Hematopoietic multipotent progenitor cell treated with erythropoietin and hydrocortisone succinate and interleukin-3 and kit ligand, for 15 days (in vitro differentiated cells): ENCODE measurements around the gene CHGA.

ENCODE experiments used
- DNase-seq: peaks from one replicate; pipeline ENCODE4 v3.0.0-alpha.2; 2015; ENCODE audit warnings: low spot score

CHGA gene

DNA sequence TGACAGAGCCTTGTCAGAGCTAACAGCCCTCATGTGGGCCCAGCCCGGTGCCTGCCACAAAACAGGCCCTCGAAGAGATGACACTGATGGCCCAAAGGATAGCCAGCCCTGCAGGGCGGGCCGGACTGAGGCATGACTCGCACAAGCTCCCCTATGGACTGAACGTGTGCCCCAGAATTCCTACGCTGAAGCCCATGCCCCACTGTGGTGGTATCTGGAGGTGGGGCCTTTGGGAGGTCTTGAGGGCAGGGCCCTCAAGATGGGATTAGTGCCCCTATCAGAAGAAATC lies 38.6 kb downstream of the CHGA start:
- no peak for DNase-seq

DNA sequence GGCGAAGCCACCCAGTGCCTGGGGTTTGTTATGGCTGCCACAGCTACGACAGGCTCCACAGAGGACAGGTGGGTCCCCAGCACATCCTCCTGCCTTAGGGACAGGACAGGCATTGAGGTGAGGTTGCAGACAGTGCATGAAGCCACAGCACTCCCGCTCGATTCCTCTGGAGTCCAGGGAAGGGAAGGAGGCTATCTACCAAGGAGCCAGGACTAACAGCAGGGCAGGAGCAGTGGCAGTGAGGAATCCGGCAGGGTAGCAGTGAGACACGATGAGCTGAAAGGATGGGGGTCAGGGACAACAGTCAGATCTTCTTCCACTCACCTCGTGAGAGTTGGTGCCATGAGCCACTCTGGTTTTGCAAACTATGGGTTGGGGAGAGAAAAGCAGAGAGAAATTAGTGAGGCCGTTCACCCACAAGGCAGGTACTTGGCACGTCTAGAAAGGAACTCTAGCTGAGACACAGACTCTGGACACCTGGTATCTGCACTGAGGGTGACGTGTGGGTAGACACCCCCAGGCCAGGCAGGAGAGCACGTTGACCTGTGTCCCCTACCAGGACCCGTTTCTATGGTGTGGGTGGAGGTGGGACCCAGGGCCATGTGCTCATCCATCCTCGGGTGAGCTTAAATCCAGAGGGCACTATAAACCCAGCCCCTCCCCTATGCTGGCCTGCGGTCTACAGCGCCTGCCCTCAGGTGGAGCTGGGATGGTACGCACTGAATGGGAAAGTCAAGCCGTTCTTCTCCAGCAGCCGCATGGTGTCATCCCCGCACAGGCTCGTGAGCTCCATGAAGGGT lies 39.3 kb downstream of the CHGA start:
- DNase-seq: no peak

DNA sequence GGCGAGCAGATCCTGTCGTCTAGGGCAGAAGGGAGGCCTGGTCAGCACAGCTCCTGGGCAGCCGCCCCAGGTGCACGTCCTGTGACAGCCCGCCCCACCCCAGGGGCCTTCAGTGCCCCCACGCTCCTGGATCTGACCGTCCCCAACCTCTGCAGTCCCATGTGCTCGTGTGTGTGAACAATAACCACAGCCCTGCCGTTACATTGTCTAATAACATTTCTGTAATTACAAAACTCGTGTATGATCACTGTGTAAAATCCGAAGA lies 39.8 kb downstream of the CHGA start:
- no peak for DNase-seq

DNA sequence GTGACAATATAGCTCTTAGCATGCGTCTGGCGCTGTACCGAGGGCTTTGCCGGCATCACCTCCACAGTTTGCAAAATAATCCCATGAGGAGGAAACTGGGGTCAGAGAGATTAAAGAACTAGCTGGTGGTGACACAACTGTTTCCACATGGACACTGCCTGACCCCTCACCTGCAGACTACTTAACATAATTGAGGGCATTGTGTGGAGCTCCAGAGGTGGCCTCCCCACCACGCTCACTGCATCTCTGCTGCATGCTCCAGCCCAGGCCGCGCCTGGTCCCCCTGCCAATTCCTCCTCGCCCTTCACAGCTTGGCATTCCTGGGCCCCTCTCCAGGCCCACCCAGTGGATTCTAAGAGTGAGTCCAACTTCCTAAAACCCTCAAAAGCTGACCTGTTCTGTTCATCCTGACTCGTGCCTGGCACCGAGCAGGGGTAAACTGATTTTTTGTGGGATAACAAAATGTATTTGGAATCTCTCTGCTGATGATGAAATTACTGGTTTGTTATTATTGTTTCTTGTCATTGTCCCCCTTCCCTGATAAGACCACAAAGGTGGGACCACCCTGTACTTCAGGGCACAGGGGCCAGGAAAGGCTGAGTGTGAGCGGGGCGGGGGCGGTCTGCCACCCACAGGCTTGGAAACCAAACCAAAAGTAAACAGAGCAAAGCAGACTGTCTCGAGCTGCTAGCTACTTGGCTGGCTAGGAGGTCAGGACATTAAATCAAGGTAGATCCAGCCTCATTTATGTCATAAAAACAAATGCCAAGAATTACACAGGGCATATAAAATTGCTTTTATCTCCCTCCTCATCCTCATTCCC lies 40.6 kb downstream of the CHGA start:
- no peak for DNase-seq

DNA sequence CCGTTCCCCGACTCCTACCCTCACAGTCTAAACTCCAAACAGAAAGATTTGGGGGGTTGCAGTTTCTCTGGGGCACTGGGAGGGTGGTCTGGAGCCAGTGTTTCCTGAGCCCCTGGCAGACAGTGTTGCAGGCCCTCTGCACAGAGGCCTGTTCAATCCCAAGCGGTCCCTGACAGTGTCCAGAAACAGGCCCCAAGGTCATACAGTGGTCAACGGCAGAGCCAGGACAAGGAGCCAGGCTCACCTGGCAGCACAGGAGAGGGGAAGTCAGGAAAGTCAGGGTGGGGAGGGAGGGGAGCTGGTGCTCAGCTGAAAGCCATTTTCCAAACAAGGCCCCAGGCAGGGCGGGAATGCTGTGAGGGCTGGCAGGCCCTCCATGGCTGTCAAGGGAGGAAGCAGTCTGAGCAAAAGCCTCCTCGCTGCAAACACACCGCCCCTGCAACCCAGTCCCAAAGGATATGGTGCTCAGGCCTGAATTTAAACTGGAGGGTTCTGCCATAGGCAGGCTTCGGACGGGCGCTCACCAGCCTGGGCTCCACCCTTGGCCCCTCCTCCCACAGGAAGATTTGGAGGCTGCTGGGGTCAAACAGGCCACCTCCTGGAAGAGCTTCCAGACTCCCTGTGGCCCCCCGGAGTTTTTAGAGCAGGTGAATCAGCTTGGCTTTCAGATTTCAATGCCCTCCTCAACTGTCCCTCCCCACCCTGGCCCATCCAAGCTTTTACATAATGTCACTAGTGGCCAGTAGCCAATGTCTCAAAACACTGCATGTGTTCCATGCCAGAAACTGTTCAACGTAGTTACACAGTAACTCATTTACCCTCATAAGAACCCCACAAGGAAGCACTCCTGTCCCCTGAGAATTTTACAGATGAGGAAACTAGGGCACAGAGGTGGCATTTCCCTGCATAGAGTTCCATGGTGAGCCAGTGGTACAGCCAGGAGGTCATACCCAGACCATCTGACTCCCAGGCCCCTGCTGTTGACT lies 41.5 kb downstream of the CHGA start:
- no peak for DNase-seq

DNA sequence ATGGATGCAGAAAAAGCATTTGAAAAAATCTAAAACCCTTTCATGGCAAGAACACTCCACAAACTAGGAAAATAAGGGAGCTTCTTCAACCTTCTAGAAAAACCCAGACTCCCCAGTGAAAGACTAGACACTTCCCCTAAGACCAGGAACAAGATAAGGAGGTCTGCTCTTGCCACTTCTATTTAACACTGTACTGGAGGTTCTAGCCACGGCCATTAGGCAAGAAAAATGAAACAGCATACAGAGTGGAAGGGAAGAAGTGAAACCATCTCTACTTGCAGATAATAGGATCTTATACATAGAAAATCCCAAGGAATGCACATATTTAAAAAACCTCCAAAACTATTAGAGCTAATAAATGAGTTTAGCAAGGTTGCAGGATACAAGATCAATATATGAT lies 42.3 kb downstream of the CHGA start:
- no peak for DNase-seq

DNA sequence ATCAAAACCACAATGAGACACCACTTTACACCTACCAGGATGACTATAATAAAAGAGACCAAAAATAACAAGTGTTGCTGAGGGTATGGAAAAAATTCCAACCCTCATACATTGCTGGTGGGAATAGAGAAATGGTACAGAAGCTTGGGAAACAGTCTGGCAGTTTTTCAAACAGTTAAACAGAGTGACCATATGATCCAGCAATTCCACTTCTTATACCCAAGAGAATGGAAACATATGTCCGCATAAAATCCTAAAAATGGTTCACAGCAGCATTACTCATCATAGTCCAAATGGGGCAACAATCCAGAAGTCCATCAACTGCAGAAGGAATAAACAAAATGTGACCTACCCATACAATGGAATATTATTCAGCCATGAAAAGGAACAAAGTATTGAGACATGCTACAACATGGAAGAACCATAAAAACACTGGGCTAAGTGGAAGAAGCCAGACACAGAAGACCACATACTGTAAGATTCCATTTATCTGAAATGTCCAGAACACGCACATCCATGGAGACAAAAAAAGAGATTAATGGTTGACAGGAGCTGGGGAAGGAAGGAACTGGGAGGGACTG lies 44.5 kb downstream of the CHGA start:
- DNase-seq: no peak

DNA sequence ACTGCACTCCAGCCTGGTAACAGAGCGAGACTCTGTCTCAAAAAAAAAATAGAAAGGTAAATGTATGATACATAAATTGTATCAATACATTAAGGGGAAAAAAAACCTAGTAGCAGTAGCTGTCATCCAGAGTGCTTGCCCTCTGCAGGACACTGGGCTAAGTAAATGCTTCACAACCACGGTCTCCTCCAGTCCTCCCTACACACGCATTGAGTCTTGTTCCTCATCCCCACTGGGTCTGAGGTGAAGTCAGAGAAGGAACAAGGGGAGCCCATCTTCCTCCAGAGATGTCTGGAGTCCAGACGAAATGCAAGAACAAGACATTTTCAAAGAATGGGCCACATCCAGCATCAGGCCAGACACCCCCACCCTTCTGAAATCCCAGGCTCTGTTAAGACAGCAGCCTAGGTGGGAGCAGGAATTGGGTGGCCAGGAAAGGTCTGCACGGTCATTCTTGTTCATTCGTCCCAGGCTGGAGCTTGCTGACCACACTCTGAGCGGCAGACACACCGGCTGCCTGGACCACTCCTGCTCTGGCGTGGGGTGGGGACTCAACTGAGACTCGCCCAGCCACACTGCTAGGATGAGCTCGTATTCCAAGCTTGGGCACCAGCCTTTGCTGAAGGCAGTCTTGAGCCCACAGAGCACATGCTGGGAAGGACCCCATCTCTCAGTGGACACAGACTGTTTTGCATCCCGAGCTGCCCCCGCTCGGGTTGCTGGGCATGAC lies 45.5 kb downstream of the CHGA start:
- no peak for DNase-seq

DNA sequence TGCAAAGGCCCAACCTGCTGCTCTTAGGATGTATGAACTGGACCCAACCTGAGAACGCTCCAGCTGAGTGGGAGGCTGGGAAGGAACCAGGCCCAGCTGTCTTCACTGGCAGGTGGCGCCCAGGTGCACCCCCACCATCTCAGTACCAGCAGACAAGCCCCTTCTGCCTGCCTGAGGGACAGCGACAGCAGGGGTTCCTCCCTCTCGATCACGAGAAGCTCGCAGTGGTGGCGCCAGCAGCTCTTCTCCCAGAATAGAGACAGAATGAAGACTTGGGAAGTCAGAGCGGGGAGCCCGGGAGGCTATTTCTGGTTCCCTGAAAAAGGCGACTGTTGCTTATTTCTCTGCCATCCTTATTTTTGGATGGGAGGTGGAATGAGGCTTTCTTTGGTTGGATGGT lies 46.5 kb downstream of the CHGA start:
- DNase-seq: no peak

DNA sequence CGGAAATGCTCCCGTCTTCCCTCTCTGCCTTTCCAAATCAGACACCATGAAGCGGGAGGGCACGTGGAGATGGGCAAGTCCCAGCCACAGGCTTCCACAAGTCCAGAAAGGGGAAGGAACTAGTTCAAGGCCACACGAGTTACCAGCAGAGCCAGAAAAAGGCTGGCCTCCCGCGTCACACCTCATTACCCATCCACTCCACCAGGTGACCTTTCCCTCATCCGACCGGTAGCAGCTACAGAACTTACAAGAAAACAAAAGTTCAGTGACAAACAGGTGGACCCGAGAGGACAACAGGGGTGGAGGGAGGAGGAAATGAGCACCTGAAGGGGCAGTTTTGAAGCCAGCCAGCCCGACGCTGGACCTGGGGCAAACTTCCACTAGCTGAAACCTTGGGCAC lies 46.9 kb downstream of the CHGA start:
- DNase-seq: no peak

DNA sequence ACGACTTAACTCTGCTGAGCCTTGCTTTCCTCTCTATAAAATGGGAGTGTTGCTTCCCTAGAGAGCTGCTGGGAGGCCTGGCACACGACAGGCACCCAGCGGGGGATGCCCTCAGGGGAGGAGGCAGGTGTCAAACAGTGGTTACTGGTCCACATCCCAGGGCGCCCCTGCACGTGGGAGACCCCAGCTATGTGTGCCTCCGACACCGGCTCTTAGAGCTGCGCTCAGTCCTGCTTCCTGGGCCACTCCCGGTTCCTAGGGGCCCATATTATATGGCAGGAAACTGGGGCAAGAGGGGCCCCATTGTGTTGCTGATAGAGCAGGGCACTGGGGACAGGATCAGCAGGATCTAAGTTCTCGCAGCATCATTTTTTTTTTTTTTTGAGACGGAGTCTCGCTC lies 47.3 kb downstream of the CHGA start:
- no peak for DNase-seq

DNA sequence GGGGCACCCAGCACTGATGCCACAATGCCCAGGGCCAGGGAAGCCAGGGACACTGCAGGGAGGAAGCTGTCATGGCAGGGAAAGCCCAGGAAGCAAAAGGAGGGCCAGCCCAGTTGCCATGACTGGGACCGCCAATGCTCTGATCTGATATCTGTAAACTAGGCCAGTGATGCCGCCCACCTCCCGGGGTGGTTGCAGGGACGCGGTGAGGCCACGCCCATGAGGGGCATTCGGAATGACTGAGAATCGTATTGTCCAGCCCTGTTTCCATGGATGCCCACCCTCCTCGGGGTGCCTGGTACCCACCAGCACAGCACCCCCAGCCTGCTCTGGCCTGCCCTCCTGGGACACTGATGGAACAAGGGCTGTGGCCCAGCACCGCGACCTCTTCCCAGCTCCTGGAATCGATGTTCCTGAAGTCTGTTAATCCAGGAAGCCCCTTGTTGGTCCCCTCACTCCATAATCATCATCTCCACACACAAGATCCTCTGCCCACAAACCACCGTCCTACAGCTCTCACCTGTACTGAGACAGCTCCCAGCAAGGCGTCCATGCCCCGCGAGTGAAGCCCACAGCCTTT lies 48.7 kb downstream of the CHGA start:
- DNase-seq: no peak

DNA sequence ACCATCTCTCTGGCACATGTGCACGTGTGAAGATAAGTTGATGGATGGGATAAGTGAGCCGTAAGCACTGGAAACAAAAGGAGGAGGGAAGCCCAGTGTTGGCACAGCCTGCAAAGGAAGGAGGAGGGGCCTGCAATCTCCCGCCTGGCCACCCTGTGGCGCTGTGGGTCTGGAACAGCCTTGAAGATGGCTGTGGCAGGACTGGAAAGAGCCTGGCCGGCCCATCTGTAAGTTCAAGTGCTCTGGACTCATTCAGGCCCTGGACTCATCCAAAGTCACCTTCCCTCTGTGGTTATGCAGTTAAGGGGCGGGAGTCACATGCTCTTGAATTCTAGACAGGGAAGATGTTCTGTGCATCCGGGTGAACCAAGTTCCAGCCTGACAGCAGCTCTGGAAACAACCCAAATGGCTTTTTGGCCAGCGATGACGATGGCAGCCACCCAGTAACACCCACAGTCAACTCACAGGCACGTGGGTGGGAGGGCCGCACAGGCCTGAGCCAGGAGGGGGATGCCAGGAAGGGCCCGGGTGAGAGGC lies 50.4 kb downstream of the CHGA start:
- DNase-seq: no peak

DNA sequence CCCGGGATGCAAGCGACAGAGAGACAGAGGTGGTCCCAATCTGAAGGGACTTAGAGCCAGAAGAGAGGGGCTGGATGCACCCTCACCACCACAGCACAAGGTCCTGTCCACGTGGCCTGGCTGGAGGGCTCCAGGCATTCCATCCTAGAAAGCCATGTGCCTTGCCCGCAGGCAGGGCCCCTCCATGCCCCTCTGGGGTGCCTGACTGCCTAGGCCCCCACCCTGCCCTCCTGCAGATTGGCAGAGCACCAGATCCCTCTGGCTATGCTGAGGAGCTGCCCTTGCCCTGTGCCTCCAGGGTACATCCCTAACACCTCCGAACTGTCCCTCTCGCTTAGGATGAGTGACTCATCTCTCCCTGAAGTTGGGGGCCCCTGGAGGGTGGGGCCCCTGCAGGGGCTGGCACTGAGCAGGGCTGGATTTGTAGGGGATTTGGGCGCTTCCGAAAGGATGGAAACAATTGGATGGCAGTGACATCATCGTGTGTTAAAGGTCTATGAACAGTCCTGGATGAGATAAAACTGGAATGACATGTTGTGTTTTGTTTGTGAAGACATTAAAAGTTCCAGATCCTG lies 50.9 kb downstream of the CHGA start:
- DNase-seq: no peak

DNA sequence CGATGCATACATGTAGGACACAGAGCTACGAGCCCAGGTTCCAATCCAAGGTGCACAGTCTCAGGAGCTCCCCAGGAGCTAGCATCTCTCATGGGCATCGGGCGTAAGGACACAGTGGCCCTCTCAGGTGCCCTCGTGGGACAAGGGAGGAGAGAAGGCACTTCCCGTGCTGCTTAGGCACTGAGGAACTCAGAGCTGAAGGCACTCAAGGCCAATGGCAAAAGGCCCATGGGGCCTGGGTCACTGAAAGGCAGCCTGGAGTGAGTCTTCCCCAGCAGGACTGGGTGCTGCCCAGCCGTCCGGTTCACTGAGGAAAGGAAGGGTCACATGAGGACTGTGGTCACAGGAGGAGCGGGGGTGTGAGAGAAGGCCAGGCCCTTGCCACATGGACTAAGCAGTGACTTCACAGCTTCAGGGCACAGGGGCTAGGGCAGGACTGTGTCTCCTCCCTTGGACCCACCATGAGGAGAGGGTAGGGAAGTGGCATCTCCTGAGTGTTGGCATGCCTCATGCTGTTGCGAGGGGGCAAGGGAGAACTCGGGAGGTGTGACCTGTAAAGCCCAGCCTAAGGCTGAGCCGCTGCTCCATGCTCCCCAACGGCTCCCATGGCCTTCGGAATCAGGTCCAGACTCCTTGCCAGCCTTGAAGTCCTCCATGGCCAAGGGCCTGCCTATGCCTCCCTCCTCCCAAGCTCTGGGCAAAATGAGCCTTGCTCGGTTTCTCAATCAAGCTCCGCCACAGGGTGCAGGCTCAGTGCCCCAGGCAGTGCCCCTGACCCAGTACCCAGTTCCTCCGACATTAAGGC lies 51.8 kb downstream of the CHGA start:
- DNase-seq: no peak

DNA sequence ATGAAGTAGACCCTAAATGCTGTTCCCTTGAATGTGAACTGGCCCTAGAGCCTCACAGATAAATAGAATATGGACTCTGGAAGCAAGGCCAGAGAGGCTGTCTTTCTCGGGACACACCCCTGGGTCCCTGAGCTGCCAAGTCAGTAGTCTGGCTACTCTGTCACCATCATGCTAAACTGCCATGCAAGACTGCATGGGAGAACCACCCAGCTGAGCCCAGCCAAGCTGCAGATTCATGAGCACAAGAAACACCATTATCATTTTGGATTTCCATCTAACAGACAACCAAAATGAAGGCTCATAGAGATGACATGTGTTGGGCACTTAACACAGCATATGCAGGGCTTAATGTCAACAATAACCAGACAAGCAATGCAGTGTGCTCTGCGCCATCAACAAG lies 53.3 kb downstream of the CHGA start:
- DNase-seq: no peak

DNA sequence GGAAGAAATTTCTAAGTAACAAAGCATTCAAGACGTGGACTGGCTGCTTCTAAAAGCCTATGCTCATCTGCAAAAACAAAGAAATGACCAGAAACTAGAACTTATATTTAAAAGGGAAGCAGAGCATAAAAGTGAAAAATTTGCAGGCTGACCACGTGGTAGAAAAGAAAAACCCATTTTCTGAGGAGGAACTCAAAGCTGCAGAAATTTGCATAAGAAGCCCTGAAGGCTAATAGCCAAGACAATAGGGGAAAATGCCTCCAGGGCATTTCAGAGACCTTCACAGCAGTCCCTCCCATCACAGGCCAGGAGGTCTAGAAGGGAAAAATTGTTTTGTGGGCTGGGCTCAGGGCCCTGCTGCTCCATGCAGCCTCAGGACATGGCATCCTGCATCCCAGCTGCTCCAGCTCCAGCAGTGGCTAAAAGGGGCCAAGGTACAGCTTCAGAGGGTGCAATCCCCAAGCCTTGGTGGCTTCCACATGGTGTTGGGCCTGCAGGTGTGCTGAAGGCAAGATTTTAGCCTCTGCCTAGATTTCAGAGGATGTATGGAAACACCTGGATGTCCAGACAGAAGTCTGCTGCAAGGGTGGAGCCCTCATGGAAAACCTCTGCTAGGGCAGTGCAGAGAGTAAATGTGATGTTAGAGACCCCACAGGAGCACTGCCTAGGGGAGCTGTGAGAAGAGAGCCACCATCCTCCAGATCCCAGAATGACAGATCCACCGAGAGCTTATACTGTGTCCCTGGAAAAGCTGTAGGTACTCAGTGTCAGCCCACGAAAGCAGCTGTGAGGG lies 55.5 kb downstream of the CHGA start:
- DNase-seq: no peak

DNA sequence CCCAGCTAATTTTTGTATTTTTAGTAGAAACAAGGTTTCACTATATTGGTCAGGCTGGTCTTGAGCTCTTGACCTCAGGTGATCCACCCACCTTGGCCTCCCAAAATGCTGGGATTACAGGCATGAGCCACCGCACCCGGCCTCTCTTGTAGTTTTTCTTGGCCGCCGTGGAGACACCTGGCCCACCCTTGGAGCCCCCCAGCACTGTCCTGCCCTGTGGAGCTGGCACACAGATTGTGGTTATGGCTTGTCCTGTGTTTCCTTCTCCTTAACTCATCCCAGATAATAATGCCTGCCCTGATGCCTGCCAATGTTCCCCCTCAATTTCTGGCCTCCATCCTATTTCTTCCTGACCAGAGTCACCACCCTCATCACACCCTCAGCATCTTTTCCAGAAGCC lies 57.9 kb downstream of the CHGA start:
- no peak for DNase-seq

DNA sequence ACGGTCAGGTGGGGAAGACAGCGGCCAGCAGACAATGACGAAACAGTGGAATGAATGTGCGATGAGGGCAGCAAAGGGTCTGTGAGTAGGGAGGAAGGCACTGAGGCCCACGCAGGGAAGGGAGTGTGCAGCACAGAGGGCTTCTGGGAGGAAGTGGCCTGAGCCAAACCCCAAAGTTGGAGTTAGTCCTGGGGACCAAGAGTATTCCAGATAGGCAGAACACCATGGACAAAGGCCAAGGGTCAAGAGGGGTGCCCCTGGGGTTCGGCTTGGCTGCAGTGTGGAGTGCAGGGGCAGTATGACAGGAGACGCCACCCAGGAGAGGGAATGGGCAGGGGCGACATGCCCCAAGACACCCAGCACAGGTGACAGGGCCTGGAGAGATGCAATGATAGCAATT lies 58.8 kb downstream of the CHGA start:
- no peak for DNase-seq
